MM.1S (cell line): ENCODE measurements around the gene GPR179.

Experiments
- DNase-seq: peaks from one replicate; pipeline ENCODE4 v3.0.0-alpha.2; 2015
- H2AFZ ChIP-seq: fragments of 300-600 bp; sonication (generic); 2 replicates; pipeline ENCODE4 v1.6.0; 2016; ENCODE audit warnings: antibody characterized with exemption, low read length
- H3F3A ChIP-seq: fragments of 300-600 bp; sonication (generic); 2 replicates; pipeline ENCODE4 v1.6.1; 2016; ENCODE audit warnings: mild to moderate bottlenecking, antibody characterized with exemption, low read length, moderate library complexity, mixed read lengths; ENCODE audit not compliant: insufficient read depth
- H3K27ac ChIP-seq: fragments of 300-600 bp; sonication (generic); 2 replicates; pipeline ENCODE4 v1.5.1; 2016; ENCODE audit warnings: mild to moderate bottlenecking, low read length
- H3K27me3 ChIP-seq: fragments of 300-600 bp; sonication (generic); replicated peaks from 2 replicates; pipeline ENCODE4 v1.6.0; 2016; ENCODE audit warnings: low read length; ENCODE audit not compliant: insufficient read depth
- H3K36me3 ChIP-seq: fragments of 300-600 bp; sonication (generic); replicated peaks from 2 replicates; pipeline ENCODE4 v1.6.1; 2016; ENCODE audit warnings: mild to moderate bottlenecking, low read length, mixed read lengths; ENCODE audit not compliant: insufficient read depth
- H3K4me1 ChIP-seq: fragments of 300-600 bp; sonication (generic); 2 replicates; pipeline ENCODE4 v1.6.1; 2016; ENCODE audit warnings: low read length, mixed read lengths
- H3K4me2 ChIP-seq: fragments of 300-600 bp; sonication (generic); 2 replicates; pipeline ENCODE4 v1.6.0; 2016; ENCODE audit warnings: low read depth, low read length
- H3K4me3 ChIP-seq: fragments of 300-600 bp; sonication (generic); 2 replicates; pipeline ENCODE4 v1.5.1; 2016; ENCODE audit warnings: low read length, mixed read lengths
- H3K79me2 ChIP-seq: fragments of 300-600 bp; sonication (generic); 2 replicates; pipeline ENCODE4 v1.6.1; 2016; ENCODE audit warnings: mixed run types, low read length, mixed read lengths
- H3K9ac ChIP-seq: fragments of 300-600 bp; sonication (generic); 2 replicates; pipeline ENCODE4 v1.6.1; 2016; ENCODE audit warnings: low read length, mixed read lengths
- H3K9me2 ChIP-seq: fragments of 300-600 bp; sonication (generic); replicated peaks from 2 replicates; pipeline ENCODE4 v1.6.1; 2016; ENCODE audit warnings: mild to moderate bottlenecking, low read length, mixed read lengths; ENCODE audit not compliant: insufficient read depth
- H3K9me3 ChIP-seq: fragments of 300-600 bp; sonication (generic); replicated peaks from 2 replicates; pipeline ENCODE4 v1.6.1; 2016; ENCODE audit warnings: mild to moderate bottlenecking, low read length, mixed read lengths; ENCODE audit not compliant: insufficient read depth
- H4K20me1 ChIP-seq: fragments of 300-600 bp; sonication (generic); 2 replicates; pipeline ENCODE4 v1.6.1; 2016; ENCODE audit warnings: mild to moderate bottlenecking, low read length, moderate library complexity, mixed read lengths; ENCODE audit not compliant: insufficient read depth
- EZH2 ChIP-seq: fragments of 300-600 bp; sonication (generic); optimal IDR thresholded peaks from 2 replicates; pipeline ENCODE3; 2017; ENCODE audit warnings: low read depth, mild to moderate bottlenecking, antibody characterized with exemption, low read length, mixed read lengths
- EZH2phosphoT487 ChIP-seq: fragments of 300-600 bp; sonication (generic); IDR thresholded peaks from 2 replicates; pipeline ENCODE4 v1.6.1; 2018; ENCODE audit warnings: antibody characterized with exemption, low read length
- TF ChIP-seq, protein P1 (sequence below): fragments of 300-600 bp; sonication (generic); IDR thresholded peaks from 2 replicates; pipeline ENCODE4 v1.5.1; 2016; ENCODE audit warnings: antibody characterized with exemption, low read length, mixed read lengths

Gene GPR179

GRCh38 chr17:38369124-38369886 is 25.5 kb upstream of the GPR179 start:
- TF ChIP-seq, protein P1, sequence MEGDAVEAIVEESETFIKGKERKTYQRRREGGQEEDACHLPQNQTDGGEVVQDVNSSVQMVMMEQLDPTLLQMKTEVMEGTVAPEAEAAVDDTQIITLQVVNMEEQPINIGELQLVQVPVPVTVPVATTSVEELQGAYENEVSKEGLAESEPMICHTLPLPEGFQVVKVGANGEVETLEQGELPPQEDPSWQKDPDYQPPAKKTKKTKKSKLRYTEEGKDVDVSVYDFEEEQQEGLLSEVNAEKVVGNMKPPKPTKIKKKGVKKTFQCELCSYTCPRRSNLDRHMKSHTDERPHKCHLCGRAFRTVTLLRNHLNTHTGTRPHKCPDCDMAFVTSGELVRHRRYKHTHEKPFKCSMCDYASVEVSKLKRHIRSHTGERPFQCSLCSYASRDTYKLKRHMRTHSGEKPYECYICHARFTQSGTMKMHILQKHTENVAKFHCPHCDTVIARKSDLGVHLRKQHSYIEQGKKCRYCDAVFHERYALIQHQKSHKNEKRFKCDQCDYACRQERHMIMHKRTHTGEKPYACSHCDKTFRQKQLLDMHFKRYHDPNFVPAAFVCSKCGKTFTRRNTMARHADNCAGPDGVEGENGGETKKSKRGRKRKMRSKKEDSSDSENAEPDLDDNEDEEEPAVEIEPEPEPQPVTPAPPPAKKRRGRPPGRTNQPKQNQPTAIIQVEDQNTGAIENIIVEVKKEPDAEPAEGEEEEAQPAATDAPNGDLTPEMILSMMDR, result no peak
- TF ChIP-seq EZH2phosphoT487, result no peak
- no peaks in the 10 kb centered on the region for H3K79me2 ChIP-seq
- no peak overlapping the region for H3K4me3 ChIP-seq
- no peaks in the 10 kb centered on the region for H3K4me1 ChIP-seq
- H3K9me3 ChIP-seq, result no peaks in the 10 kb centered on the region
- H3K27ac ChIP-seq, result no peak overlapping the region
- H2AFZ ChIP-seq, result no peak overlapping the region
- H3K36me3 ChIP-seq, result no peaks in the 10 kb centered on the region
- H4K20me1 ChIP-seq, result no peaks in the 10 kb centered on the region
- no peak for DNase-seq
- no peak overlapping the region for H3K4me2 ChIP-seq
- no peaks in the 10 kb centered on the region for H3K9me2 ChIP-seq
- H3K9ac ChIP-seq, result no peak overlapping the region
- H3F3A ChIP-seq, result no peaks in the 10 kb centered on the region
- no peaks in the 10 kb centered on the region for H3K27me3 ChIP-seq

- H3K9me3 ChIP-seq, result no peaks in the 10 kb centered on the region
- H3K27me3 ChIP-seq, result no peaks in the 10 kb centered on the region
- H3K36me3 ChIP-seq, result no peaks in the 10 kb centered on the region
- no peaks in the 10 kb centered on the region for H4K20me1 ChIP-seq
- no peak overlapping the region for H2AFZ ChIP-seq
- H3K4me1 ChIP-seq, result no peaks in the 10 kb centered on the region
- H3K4me2 ChIP-seq, result no peak overlapping the region
- DNase-seq, result no peak
- no peak overlapping the region for H3K9ac ChIP-seq
- H3K4me3 ChIP-seq, result no peak overlapping the region
- H3K27ac ChIP-seq, result no peak overlapping the region
- TF ChIP-seq EZH2 (no peak), EZH2phosphoT487 (no peak)
- TF ChIP-seq, protein P1, result no peak
- H3K9me2 ChIP-seq, result no peaks in the 10 kb centered on the region
- H3K79me2 ChIP-seq, result no peaks in the 10 kb centered on the region
- H3F3A ChIP-seq, result no peaks in the 10 kb centered on the region
Measured at GRCh38 chr17:38364741-38365140, 21.0 kb upstream of the GPR179 start.

GRCh38 chr17:38363016-38363415 is 19.3 kb upstream of the GPR179 start:
- no peak overlapping the region for H3K4me3 ChIP-seq
- H3K79me2 ChIP-seq, result no peaks in the 10 kb centered on the region
- no peak for TF ChIP-seq EZH2
- TF ChIP-seq EZH2phosphoT487, result no peak
- TF ChIP-seq, protein P1, result no peak
- no peak overlapping the region for H2AFZ ChIP-seq
- no peaks in the 10 kb centered on the region for H3K9me3 ChIP-seq
- H3K27me3 ChIP-seq, result no peaks in the 10 kb centered on the region
- no peak overlapping the region for H3K27ac ChIP-seq
- H4K20me1 ChIP-seq, result no peaks in the 10 kb centered on the region
- H3F3A ChIP-seq, result no peaks in the 10 kb centered on the region
- no peaks in the 10 kb centered on the region for H3K9me2 ChIP-seq
- H3K36me3 ChIP-seq, result no peaks in the 10 kb centered on the region
- no peak overlapping the region for H3K4me2 ChIP-seq
- H3K9ac ChIP-seq, result no peak overlapping the region
- DNase-seq, result no peak
- H3K4me1 ChIP-seq, result no peaks in the 10 kb centered on the region
